ACHN (cell line): ENCODE data around the gene EPB41L2.

Experiments
- DNase-seq: peaks from one replicate; pipeline ENCODE4 v3.0.0-alpha.2; 2015
- in situ Hi-C: cut with HindIII; loops from 2 replicates; pipeline ENCODE4 v1.10.0; 2017; ENCODE audit warnings: low sequenced_read_pairs, low pct_ligation_motif_present, low pct_unique_long_range_greater_than_20kb

The EPB41L2 gene

DNA sequence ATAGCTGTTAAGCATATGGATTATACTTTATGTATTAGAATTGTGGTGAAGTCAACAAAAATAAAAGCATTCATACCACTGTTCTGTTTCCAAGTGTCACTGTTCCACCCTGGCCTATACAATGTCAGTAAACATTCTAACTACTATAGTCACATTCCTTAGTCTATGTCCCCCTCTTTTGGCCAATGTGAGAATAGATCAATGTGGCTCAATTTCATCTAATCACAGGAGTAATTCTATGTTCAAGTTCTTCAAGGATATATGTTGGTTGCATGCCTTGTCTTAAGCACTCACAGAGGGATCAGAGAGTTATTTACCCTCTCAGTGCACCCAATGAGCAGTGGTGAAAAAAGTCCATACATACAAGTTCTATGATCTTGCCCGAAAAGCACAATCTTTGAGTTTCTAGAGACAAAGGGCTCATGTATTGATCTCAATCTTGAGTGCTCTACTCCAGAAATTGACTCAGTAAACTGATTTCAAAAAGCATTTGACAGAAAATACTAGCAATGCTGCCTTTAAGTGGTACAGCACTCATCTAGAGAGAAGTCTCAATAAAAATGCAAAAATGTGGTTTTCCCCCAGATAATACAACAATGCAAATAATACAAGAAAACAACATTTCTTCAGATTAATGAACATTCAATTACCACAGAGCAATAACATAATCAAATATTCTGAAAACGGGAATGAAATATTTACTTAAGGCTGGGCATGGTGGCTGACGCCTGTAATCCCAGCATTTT lies 219.3 kb downstream of the EPB41L2 start:
- in situ Hi-C loops, result no loop called here
- DNase-seq, result peak; percentile 22

DNA sequence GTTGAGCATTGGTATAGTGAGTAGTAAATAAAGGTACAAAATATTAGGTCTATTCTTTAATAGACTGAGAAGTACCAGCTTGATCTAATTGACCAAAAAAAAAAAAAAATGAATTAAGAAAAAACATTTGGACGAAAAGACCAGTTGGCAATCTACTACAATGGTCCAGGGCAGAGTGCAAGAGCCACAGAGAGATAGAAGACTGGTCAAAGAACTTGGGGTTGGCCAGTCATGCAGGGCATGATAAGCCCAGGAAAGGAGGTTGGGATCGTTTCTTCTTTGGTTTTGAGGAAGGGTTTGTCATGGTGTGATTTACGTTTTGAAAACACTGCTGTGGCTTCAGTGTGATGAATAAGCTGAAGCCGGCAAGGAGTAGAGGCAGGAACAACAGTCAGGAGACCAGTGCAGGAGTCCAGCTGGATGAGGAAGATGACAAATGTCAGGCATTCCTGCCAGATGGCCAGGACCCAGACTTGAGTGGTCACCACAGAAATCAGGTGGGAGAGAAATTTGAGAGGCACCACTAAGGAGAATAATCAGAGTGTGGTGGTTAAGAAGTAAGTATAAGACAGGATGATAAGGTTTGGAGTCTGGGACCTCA lies 221.8 kb downstream of the EPB41L2 start:
- no peak for DNase-seq
- in situ Hi-C loops, result no loop called here

DNA sequence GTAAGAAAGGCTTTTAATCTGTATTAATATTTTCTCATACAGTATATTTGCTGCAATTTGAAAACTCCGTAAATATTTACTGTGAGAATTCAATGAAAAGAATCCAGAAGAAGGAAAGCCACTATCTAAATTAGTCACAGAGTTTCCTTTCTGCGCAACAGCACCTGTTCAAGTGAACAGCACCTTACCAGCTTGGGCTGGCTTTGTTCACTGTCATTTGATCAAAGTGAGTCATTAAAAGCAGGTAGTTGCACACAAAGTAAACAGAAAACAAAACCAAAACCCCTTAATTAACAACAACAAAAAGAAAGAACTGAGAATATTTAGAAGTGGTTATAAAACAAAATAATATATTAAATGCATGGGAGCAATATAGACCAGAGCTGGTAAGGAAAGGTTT lies 223.0 kb downstream of the EPB41L2 start:
- DNase-seq, result no peak
- in situ Hi-C loops, result no loop called here

DNA sequence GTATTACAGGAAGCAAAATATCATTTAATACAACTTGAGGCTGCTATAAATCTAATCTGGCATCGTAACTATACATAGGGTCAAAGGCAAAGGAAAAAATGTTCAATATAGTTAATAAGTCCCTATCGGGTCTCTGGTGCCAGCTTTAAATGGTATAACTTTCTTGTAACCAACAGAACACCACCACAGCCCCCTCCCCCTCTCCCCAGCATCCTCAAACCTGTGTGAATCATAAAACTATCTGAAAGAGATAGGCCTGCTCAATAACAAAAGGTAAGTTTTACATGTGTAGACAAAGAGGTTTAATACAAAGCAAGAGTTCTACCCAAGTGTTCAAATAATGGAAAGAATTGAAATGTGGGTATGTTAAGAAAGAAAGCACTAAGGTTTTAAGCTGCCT lies 223.7 kb downstream of the EPB41L2 start:
- in situ Hi-C loops, result no loop called here
- DNase-seq, result no peak

DNA sequence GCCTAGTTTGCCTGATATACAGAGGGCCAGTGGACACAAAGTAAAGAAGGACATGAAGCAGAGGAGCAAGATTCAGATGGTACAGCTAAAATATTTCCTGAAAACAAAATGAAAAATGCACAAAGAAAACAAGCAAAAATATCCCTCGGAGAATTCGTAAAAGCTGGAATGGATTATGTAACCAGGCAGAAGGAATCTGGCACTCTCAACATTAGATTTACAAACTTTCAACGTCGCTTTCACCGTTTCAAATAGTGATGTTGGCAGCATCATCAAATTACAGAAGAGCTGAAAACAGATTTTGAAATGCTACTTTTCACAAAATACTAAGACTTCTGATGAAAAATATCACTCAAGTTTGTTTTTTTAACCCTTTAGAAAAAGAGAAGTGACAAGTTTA lies 224.1 kb downstream of the EPB41L2 start:
- DNase-seq, result no peak
- in situ Hi-C loops, result no loop called here

DNA sequence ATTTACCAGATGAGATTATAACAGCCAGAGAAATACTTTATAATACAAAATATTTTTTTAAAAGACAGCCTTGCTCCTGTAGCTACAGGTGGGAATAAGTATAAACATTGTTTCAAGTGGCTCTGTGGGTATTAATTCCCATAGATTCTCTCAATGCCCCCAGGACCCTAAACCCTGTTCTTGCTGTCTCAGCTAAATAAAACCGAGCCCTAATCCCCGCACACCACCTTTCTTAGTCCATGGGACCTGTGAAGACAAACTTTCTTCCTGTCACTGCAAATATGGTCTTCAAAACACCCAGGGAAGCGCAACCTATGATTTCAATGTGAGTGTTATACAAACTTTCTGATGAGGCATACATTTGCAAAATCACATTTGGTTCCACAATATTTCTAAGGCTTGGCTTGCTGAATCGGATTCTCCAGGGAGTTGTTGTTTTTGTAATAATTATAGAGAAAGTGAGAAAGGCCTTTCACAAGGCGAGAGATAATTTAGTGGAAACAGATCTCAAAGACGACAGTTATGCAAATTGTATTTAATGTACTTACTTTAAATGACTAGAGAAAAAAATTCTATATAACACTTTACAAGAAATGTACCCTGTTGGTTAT lies 224.7 kb downstream of the EPB41L2 start:
- no peak for DNase-seq

DNA sequence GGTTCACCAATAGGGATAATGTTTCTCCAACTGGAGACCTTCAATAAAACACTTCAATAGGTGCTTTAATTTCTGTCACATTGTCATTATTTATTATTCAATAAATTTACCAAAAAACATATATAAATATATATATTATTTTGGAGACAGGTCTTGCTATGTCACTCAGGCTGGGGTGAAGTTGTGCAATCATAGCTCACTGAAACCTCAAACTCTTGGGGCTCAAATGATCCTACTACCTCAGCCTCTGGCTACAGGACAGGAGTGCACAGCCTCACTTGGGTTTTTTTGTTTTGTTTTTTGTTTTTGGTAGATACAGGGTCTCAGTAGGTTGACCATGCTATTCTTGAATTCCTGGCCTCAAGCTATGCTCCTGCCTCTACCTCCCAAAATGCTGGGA lies 226.0 kb downstream of the EPB41L2 start:
- in situ Hi-C loops, result no loop called here
- DNase-seq, result no peak

More for the DNA sequence above, 224.7 kb downstream of the EPB41L2 start:
- in situ Hi-C loops, result no loop called here

GRCh38 chr6:130836055-130836640 lies 226.9 kb downstream of the EPB41L2 start:
- in situ Hi-C loops, result no loop called here
- no peak for DNase-seq

DNA sequence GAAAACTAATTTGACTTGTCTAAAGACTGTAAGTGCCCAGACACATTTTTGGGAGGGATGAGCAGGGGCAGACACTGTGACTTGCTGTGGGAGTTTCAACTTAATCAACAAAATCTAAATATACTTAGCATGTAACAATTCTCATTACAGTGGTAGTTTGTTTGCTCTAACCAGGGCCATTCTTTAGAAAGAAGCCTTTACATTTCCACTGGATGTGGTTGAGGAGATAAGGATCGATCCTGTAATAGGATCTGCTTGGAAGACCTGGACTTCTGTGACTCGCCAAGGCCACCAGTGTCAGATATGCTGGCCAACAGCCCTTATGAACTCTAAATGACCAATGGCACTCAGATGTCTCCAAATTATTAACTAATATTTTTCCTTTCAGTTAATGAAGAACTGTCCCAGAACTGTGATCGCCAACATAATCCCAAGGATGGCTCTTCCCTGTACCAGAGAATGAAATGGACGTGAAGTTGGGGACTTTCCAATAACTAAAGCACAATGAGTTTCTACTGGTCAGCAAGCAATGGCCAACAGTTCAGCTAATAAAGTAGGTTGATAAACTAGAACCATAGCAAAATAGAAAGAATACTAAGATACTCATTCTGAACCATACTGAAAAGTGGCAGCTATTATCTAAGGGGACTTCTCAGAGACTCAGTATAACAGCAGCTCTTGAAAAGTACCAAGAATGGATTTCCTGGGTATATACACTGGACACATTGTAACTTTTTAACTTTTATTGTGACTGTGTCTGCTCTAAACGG lies 228.4 kb downstream of the EPB41L2 start:
- DNase-seq, result no peak

DNA sequence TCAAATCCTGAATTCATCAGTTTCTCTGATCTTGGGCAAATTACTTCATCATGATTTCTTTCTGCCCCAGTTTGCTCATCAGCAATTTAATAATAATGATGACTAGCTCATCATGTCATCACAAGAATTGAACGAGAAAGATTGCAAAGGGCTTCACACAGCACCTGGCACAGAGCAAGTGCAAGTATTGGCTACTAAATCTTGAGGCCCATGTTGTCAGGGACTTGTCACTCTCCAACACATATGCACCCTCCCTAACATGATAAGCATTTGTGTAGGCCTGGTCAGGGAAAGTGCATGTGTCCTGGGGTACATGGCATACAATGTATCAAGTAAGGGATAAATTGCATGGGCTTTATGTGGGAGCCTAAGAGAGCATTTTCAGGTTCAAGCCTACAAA lies 229.5 kb downstream of the EPB41L2 start:
- in situ Hi-C loops, result no loop called here

More for the DNA sequence above, 228.4 kb downstream of the EPB41L2 start:
- in situ Hi-C loops, result no loop called here

GRCh38 chr6:130831607-130832006 lies 231.4 kb downstream of the EPB41L2 start:
- in situ Hi-C loops, result no loop called here
- no peak for DNase-seq

More for the DNA sequence above, 229.5 kb downstream of the EPB41L2 start:
- no peak for DNase-seq

DNA sequence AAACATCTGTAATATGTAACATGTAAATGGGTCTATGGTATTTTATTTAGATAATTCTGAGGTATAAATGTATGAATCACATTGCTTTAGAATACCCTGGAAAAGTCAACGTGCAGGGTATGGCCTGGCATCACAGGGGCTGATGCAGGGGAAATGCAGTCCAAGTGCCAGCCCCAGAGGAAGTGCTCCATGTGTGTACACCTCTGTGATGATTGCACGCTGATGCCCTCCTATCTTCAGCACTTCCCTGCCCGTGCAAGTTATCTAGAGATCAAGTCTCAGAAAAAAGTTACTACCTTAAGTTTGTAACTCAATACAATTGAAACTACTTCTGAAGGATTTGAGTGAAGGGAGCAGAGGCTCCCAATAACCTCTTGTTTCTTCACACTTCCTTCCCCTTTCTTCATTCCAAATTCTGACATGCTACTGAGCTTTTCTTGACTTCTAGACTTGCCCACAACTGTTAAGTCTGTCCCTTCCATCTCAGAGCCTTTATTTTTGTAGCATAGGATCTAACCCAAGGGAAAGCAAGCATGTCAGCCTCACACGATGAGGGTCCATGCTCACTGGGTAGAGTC lies 233.6 kb downstream of the EPB41L2 start:
- in situ Hi-C loops, result no loop called here
- no peak for DNase-seq

- in situ Hi-C loops, result no loop called here
- DNase-seq, result no peak
Observed at GRCh38 chr6:130827247-130828149, 235.5 kb downstream of the EPB41L2 start, which contains the start of gene SMLR1. TSS of gene SMLR1 (plus strand) at chr6:130827406. CDS start at chr6:130827414, 8 bp downstream.

GRCh38 chr6:130826442-130827246 lies 236.4 kb downstream of the EPB41L2 start:
- in situ Hi-C loops, result no loop called here
- DNase-seq, result no peak

DNA sequence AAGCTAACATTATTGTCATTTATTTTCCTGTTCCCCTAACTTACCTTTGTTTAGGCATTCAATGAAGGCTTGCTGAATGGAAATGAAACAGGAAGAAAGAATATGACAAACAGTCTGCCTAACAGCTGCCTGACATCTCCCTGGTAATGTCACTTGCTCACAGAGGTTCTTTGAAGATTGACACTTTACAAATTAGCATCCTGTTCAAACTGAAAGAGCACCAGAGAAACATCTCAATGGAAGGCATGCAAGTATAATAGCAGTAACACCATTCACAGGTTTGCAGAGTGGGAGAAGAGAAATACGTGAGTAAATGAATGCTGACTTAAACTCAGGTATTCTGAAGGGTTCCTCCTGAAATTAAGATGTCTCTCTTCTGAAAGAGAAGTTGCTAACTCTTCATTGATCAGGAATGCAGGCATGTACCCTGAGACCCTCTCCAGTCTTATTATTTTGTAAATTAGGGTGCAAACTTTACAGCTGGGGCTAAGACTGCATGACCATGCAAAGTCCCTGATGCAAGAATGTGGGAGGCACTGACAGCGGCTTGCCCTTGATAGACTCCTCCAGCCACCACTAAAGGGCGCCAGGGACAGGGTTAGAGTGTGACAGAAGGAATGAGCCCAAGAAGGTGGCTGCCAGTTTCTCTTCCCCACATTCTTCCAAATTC lies 237.1 kb downstream of the EPB41L2 start:
- in situ Hi-C loops, result no loop called here
- no peak for DNase-seq

- DNase-seq, result no peak
- in situ Hi-C loops, result no loop called here
Observed at GRCh38 chr6:130824978-130825694, 237.9 kb downstream of the EPB41L2 start.
